Astrocyte (in vitro differentiated cells and primary cell): Measurements from ENCODE around the gene TPX2. TPM values are rescaled to one million over a fixed set of nuclear protein-coding genes. Genes with fewer than 3 reads are reported as not detected.

Source experiments
- DNase-seq: peaks from one replicate; pipeline ENCODE4 v3.0.0-alpha.2; 2010; ENCODE audit warnings: low read depth
- FAIRE-seq: peaks from 2 replicates; lab custom pipeline; 2011; peaks lifted over from hg19 to GRCh38; lab: Jason Lieb, UNC
- H2AFZ ChIP-seq: 2 replicates; pipeline ENCODE4 v1.6.0; 2012; ENCODE audit warnings: low read depth, low read length, inconsistent platforms
- H3K27ac ChIP-seq: 2 replicates; pipeline ENCODE4 v1.5.1; 2011; ENCODE audit warnings: low read depth, low read length, inconsistent platforms
- H3K27me3 ChIP-seq: 2 replicates; pipeline ENCODE4 v1.6.0; 2011; ENCODE audit warnings: low read length, inconsistent platforms; ENCODE audit not compliant: insufficient read depth
- H3K36me3 ChIP-seq: 2 replicates; pipeline ENCODE4 v1.5.1; 2011; ENCODE audit warnings: low read length, inconsistent platforms; ENCODE audit not compliant: insufficient read depth
- H3K4me1 ChIP-seq: 2 replicates; pipeline ENCODE4 v1.5.1; 2011; ENCODE audit warnings: low read length, inconsistent platforms; ENCODE audit not compliant: insufficient read depth
- H3K4me2 ChIP-seq: 2 replicates; pipeline ENCODE4 v1.6.0; 2012; ENCODE audit warnings: low read length, inconsistent platforms
- H3K4me3 ChIP-seq: 2 replicates; pipeline ENCODE4 v1.5.1; 2011; ENCODE audit warnings: low read depth, mild to moderate bottlenecking, low read length, inconsistent platforms; ENCODE audit not compliant: insufficient read depth
- H3K79me2 ChIP-seq: 2 replicates; pipeline ENCODE4 v1.6.0; 2012; ENCODE audit warnings: mild to moderate bottlenecking, low read length, inconsistent platforms; ENCODE audit not compliant: insufficient read depth
- H3K9ac ChIP-seq: 2 replicates; pipeline ENCODE4 v1.6.0; 2012; ENCODE audit warnings: mild to moderate bottlenecking, low read length, inconsistent platforms
- H3K9me3 ChIP-seq: 2 replicates; pipeline ENCODE4 v1.5.1; 2012; ENCODE audit warnings: low read depth, mild to moderate bottlenecking, low read length, inconsistent platforms; ENCODE audit not compliant: insufficient read depth
- H4K20me1 ChIP-seq: 2 replicates; pipeline ENCODE4 v1.6.0; 2012; ENCODE audit warnings: low read length, inconsistent platforms; ENCODE audit not compliant: insufficient read depth
- H3K27ac Mint-ChIP-seq: one replicate; pipeline ENCODE4 v1.8.0; 2021; ENCODE audit warnings: mild to moderate bottlenecking, mixed read lengths; ENCODE audit not compliant: unreplicated experiment
- H3K27me3 Mint-ChIP-seq: one replicate; pipeline ENCODE4 v1.8.0; 2021; ENCODE audit warnings: low read depth, mixed read lengths; ENCODE audit not compliant: unreplicated experiment
- H3K36me3 Mint-ChIP-seq: one replicate; pipeline ENCODE4 v1.8.0; 2021; ENCODE audit warnings: low read depth, mixed read lengths; ENCODE audit not compliant: unreplicated experiment
- H3K4me1 Mint-ChIP-seq: one replicate; pipeline ENCODE4 v1.8.0; 2021; ENCODE audit warnings: low read depth, mixed read lengths; ENCODE audit not compliant: unreplicated experiment
- H3K4me3 Mint-ChIP-seq: one replicate; pipeline ENCODE4 v1.8.0; 2021; ENCODE audit warnings: mild to moderate bottlenecking, moderate library complexity, mixed read lengths; ENCODE audit not compliant: unreplicated experiment
- H3K9me3 Mint-ChIP-seq: one replicate; pipeline ENCODE4 v1.8.0; 2021; ENCODE audit warnings: mild to moderate bottlenecking, mixed read lengths; ENCODE audit not compliant: unreplicated experiment
- CTCF ChIP-seq: IDR thresholded peaks from 2 replicates; pipeline ENCODE4 v1.5.1; 2011; ENCODE audit warnings: low read depth, mild to moderate bottlenecking, inconsistent platforms, low read length, moderate library complexity; ENCODE audit not compliant: insufficient read depth
- EZH2 ChIP-seq: IDR thresholded peaks from 2 replicates; pipeline ENCODE4 v1.6.1; 2012; ENCODE audit warnings: mild to moderate bottlenecking, low read length, inconsistent platforms; ENCODE audit not compliant: insufficient read depth
- total RNA-seq: library from RNA; stranded (reverse); gene quantifications from 2 replicates; pipeline ENCODE4 v1.2.1, GENCODE V29; 2021

TPX2 gene
- total RNA-seq, 1 donor from 2014 or later = 41.6 TPM

GRCh38 chr20:31769681-31770080, 30.6 kb downstream of the TPX2 start:
- Histone ChIP-seq H3K4me1 (peaks cover 9% of the 10 kb centered on the region), H2AFZ (no peak overlapping the region), H3K9me3 (no peaks in the 10 kb centered on the region), H3K27me3 (no peaks in the 10 kb centered on the region), H4K20me1 (peaks cover 4% of the 10 kb centered on the region), H3K4me3 (no peak overlapping the region), H3K27ac (no peak overlapping the region), H3K36me3 (peaks cover 19% of the 10 kb centered on the region), H3K9ac (no peak overlapping the region), H3K4me2 (no peak overlapping the region), H3K79me2 (peaks cover 38% of the 10 kb centered on the region)
- TF ChIP-seq EZH2 = no peak
- TF ChIP-seq CTCF = no peak
- FAIRE-seq (no peak), DNase-seq (no peak)
- peaks cover 2% of the 10 kb centered on the region for H3K4me1 Mint-ChIP-seq
- no peak overlapping the region for H3K27ac Mint-ChIP-seq
- no peaks in the 10 kb centered on the region for H3K9me3 Mint-ChIP-seq
- peaks cover 4% of the 10 kb centered on the region for H3K36me3 Mint-ChIP-seq
- no peaks in the 10 kb centered on the region for H3K27me3 Mint-ChIP-seq
- H3K4me3 Mint-ChIP-seq = no peak overlapping the region

GRCh38 chr20:31770243-31770642, 31.2 kb downstream of the TPX2 start:
- no peak overlapping the region for H3K4me3 Mint-ChIP-seq
- Histone ChIP-seq H3K27me3 (no peaks in the 10 kb centered on the region), H3K4me2 (no peak overlapping the region), H2AFZ (no peak overlapping the region), H3K9me3 (no peaks in the 10 kb centered on the region), H3K27ac (no peak overlapping the region), H3K79me2 (peaks cover 35% of the 10 kb centered on the region), H3K9ac (no peak overlapping the region), H3K4me3 (no peak overlapping the region), H3K4me1 (peaks cover 3% of the 10 kb centered on the region), H3K36me3 (peaks cover 19% of the 10 kb centered on the region), H4K20me1 (peaks cover 6% of the 10 kb centered on the region)
- TF ChIP-seq EZH2 (no peak), CTCF (no peak)
- DNase-seq = no peak
- no peak for FAIRE-seq
- H3K36me3 Mint-ChIP-seq = peaks cover 4% of the 10 kb centered on the region
- H3K4me1 Mint-ChIP-seq = no peaks in the 10 kb centered on the region
- H3K9me3 Mint-ChIP-seq = no peaks in the 10 kb centered on the region
- no peak overlapping the region for H3K27ac Mint-ChIP-seq
- no peaks in the 10 kb centered on the region for H3K27me3 Mint-ChIP-seq

- peaks cover 2% of the 10 kb centered on the region for H3K4me1 Mint-ChIP-seq
- FAIRE-seq (no peak), DNase-seq (no peak)
- H3K27me3 ChIP-seq = no peaks in the 10 kb centered on the region
- H3K36me3 Mint-ChIP-seq = peaks cover 9% of the 10 kb centered on the region
- no peak overlapping the region for H3K9ac ChIP-seq
- H3K27ac ChIP-seq = no peak overlapping the region
- H3K79me2 ChIP-seq = peaks cover 9% of the 10 kb centered on the region
- H3K4me3 Mint-ChIP-seq = no peak overlapping the region
- no peaks in the 10 kb centered on the region for H3K9me3 ChIP-seq
- H3K4me3 ChIP-seq = no peak overlapping the region
- no peaks in the 10 kb centered on the region for H3K27me3 Mint-ChIP-seq
- H3K27ac Mint-ChIP-seq = no peak overlapping the region
- peaks cover 6% of the 10 kb centered on the region for H4K20me1 ChIP-seq
- H2AFZ ChIP-seq = no peak overlapping the region
- TF ChIP-seq CTCF (no peak), EZH2 (no peak)
- no peak overlapping the region for H3K4me2 ChIP-seq
- H3K4me1 ChIP-seq = no peaks in the 10 kb centered on the region
- H3K36me3 ChIP-seq = peaks cover 41% of the 10 kb centered on the region
- H3K9me3 Mint-ChIP-seq = no peaks in the 10 kb centered on the region
Measured at GRCh38 chr20:31774408-31774807, 35.3 kb downstream of the TPX2 start.
